ENCODE data around the gene MSI2.

Gene MSI2

DNA sequence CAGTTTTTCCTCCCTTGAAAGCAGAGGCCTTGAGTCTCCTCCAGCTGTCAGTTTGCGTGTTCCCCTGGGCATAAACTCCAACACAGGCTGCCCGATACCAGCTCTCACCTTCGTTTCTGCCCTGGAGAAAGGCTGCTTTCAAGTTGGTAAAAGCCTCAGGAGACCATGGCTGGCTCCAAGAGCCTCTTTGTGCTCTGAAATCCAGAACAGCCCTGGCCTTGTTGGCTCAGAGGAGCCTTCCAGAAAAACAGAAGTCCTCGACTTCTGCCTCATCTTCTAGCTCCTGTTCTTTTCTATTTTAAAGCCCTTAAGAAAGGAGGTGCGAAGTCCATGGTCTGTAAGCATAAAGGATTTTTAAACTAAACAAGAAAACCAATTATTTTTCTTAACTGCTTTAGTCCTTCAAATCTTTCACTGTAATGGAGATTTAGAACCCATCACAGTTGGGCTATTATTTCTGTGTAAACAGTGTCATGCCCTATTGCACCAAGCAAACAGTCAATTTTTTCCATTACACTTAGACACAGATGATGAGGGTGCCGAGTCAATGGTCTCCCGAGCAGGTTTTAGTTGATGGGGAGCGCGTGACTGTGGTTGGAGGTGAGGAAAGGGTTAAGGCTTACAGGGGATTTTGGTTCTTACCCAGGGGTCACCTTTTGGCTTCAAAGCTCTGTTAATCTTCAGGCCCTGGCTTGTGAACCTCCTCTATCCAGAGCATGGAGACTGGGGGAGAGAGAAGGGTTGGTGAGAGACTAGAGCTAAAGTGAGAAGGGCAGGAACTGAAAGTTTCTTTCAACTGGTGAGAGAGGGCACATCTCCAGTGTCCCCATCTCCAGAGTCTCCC is 212.8 kb downstream of the MSI2 start:
- FAIRE-seq, result peak; percentile 66

DNA sequence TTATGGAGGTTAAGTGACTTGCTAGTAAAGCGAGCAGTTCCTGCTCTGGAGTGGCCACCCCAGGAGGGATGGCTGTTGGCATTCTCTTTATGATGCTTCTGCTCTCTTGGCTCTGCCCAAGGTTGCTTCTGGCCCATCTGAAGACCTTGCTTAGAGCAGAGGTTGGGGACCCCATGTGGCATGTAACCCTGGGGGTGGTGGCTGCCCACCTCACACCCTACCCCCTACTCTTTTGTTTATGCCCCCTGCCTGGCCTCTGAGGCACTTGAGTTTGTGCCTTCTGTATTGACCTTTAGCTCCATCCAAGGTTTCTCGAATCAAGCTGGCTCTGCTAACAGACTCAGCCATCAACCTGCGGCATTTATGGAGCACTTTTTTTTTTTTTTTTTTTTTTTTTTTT is 214.6 kb downstream of the MSI2 start:
- no peak for FAIRE-seq

DNA sequence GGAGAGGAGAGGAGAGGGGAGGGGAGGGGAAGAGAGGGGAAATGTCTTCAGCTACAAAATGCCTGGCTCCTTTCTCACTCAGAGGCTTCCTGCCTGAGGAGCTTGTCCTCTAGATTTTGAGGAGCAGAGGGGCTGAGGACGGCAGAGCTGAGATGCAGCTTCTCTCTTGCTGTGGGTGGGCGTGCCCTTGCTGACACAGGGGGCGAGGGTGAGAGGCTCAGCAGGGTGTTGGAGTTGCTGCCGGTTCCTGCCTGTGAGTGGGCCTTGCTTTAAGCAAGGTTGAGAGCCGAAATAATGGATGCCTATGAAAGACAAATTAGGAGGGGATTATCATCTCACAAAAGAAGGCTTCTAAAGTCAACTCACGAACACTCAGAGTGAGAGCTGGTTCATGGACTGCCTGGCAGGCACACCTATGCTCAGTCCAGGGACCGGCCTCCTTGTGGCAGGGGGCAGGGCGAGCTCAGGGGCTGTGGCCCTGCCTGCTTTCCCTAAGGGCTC is 215.6 kb downstream of the MSI2 start:
- FAIRE-seq, result no peak

DNA sequence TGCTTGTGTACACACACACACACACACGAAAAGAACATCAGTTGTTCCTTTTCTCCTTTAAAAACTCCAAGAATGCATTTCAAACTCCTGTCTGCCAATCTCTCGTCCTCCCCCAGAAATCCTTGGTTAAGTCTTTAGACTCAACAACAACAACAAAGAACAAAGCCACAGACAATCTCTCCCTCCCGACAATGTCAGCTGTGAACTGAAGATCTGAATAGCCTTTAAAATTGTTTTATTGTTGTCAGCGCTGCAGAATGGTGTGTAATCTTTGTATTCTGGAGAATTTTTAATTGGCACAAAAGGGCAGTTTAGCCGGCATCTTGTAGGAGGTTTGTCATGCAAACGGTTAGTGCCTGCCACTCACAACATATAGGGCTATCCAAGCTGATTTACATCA is 219.5 kb downstream of the MSI2 start:
- no peak for FAIRE-seq

DNA sequence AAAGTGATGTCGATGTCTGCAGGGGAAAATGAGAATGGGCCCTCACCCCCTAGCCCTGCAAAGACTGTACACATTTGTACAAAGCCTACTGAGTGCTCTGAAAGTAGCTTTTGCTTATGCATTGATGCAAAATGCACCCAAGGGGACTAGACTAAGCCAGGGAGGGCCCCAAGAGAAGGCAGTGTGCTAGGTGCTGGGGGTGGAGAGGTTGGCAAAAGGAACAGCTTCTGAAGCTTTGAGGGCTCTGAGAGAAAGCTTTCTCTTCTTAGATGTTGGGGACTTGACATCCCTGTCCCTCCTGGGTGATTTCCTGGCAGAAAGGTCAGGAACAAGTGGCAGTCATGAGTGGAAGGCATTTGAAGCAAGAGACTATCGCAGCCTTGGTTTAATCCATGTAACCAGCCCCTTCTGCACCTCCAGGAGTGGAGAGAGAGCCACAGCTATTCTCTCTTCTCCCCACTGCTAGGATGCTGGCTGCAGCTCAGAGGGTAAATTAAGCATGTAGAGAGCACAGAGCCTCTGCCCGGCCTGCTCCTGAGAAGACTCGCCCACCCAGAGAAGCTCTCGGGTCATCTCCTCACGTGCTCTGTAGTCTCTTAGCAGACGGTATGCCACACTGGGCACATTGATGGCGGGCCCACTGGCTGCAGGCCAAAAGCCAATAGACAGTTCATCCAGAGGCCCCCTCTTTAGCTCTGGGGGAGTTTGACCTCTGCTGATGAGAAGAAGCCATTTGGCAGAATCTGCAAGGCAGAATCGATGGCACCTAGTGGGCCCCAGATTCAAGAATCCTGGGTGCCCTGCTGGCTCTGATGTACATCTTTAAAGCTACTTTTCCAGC is 221.4 kb downstream of the MSI2 start:
- no peak for FAIRE-seq

DNA sequence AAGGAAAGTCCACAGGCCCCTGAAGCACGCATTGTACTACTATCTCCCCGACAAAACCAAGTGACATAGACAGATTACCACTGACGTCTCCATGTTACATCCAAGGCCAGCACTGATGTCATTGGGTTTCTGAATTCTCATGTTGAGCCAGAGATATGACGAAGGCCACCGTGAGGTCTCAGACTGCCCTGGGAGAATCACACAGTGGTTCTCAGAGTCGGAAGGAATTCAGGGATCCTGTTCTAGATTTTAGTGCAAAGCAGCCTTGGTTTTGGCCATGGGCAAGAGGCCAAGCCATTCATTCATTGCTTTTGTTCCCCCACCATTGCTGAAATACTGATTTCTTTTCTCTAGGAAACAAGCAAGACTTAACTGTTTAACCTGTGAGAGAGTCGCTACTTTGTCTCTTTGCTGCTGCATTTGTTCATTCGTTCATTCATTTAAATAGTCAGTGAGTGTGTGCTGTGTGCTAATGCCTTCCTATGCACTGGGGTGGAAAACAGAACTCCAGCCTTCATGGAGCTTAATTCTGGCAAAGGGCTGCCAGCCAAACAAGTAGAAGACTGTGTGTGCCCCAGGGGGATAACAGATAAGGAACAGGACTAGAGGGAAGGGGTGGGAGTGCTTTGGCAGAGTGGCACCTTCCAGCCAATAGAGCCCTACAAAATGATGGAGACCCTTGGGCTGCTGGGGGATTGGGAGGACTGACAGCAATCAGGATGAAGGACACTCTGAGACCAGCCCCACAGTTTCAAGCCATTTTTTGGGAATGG is 222.3 kb downstream of the MSI2 start:
- no peak for FAIRE-seq

DNA sequence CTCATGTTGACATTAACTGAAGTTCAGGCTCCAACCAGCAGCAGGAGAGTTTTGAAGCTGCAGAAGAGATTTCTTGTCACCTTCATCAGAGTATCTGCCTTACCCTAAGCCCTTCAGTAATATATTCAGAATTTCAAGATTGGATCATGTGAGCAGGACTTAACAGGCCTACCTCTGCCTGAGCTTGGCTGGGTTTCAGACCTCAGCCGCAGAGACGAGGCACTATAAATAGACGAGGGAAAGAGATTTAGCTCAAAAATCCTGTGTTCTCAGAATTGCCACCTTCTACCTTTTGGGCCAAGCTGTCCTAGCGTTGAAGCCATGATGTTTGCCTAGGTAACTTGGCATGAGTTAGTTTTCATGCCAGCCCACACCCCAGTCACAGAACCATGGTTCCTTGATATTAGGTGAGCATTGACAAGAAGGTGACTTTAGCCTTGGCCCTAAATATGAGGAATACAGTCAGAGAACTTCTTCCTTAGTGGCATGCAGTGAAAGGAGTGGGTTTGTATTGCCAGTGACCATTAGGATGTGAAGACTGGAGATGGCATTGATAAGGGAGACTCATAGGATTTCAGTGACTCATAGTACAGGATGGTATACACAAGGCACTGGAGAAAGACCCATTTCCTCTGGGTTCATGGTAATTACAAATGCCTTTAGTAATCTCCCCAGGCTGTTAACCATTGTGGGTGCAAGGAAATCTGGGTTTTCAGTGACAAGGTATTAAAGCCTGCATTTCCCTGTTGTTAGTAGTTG is 224.3 kb downstream of the MSI2 start:
- no peak for FAIRE-seq

DNA sequence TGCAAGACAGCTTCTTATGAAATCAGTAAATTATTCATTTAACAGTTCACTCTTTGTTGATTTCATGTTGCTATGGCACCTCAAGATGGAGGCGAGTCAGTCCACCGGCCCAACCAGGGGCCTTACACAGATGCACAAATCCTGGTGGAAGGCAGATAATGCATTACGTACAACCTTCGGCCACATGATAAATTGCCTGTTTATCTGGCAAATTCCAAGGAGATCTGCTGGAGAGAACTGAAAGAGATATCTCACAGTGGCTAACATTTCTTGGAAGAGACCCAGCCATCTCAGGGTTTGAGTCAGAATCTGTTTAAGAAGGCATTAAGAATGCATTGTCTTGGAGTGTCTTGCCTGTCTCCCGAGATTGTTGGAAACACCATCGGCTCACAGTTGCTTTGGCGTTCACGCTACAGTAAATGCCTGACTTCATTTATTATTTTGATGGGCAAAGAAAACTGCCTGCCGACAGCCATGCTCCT is 225.6 kb downstream of the MSI2 start:
- no peak for FAIRE-seq

DNA sequence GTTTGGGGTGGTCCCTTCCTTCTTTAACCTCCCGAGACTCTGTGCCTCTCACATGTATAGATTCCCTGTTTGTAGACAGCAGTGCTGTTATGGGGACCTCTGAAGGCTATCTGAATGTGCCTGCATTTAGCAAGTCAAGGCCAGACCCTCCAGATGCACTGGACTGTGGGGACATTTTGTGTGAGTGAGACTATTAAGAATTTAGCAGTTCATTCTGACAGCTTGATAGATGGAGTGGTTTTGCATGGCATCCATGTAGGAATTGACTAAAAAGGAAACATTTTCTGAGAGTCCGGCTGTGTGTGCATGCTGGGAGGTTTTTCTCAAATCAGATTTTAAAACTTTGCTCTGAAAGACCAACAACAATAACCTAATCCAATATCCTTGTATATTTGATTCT is 226.3 kb downstream of the MSI2 start:
- no peak for FAIRE-seq

DNA sequence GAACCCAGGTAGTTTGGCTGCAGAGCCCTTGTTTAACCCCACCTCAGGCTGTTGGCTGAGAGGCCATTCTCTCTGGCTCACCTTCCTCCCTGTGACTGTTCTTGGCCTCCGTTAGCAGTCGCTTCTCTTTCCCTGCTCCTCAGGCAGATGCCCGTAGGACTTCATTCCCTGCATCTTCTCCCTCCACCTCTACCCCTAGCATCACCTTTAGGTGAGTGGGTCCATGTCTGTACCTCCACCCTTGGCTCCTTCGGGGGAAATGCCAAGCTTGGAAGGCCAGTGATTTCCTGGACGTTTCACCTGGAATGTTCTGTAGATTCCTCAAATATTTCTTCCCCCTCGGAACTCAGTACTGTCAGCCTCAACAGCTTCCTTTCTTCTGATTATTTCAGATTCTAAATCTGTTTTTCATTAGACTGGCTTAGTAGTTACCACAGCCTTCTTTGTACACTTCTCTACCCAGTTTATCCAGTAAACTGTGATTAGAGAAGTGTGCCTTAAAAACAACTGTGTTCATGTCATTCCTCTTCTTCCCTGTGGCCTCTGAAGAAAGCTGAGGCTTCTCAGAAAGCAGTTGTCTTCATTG is 227.9 kb downstream of the MSI2 start:
- FAIRE-seq, result no peak

DNA sequence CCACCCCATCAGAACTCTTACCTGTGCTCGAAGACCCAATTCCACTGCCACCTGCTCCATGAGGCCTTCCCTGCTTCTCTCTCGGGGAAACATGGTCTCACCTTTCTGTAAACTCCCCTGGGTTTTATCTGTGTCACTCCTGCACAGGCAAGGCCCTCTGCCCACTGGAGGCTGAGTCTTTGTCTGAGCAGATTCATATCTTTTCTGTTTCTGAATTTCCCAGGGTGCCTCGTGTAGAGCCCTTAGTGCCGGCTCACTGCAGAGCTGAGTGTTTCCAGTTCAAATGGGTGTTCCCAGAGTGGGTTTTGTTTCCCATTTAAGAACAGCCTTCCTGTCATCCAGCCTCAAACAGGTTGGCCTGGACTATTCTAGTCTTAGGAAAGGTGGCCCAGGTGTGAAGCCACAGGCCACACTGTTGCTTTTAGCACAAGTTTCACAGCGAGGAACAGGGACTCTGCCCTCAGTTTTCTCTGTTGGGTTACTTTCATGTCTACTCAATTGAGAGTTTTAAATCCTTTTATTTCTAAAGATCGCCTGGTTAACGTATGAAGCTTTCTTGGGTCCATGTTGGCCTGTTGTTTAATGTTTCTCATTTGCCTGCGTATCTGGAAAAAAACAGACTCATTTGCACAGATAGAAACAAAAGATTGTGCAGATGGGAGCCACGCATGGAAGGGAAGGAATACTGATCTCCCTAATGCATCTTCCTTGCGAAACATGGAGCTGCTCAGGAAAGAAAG is 228.7 kb downstream of the MSI2 start:
- FAIRE-seq, result no peak

DNA sequence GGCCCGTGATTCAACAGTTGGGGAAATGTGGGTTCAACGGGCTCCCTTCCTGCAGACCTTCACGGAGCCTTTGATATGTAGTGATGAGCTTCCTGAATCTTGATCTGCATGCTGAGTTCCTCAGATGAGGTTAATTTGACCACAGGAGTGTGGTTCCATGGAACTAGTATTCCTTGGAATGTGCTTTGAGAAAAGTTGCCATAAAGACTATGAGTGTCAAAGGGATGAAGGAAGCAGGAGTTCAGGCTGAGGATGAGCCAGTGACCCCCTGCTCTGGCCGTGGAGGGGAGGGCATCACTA is 229.2 kb downstream of the MSI2 start:
- no peak for FAIRE-seq

DNA sequence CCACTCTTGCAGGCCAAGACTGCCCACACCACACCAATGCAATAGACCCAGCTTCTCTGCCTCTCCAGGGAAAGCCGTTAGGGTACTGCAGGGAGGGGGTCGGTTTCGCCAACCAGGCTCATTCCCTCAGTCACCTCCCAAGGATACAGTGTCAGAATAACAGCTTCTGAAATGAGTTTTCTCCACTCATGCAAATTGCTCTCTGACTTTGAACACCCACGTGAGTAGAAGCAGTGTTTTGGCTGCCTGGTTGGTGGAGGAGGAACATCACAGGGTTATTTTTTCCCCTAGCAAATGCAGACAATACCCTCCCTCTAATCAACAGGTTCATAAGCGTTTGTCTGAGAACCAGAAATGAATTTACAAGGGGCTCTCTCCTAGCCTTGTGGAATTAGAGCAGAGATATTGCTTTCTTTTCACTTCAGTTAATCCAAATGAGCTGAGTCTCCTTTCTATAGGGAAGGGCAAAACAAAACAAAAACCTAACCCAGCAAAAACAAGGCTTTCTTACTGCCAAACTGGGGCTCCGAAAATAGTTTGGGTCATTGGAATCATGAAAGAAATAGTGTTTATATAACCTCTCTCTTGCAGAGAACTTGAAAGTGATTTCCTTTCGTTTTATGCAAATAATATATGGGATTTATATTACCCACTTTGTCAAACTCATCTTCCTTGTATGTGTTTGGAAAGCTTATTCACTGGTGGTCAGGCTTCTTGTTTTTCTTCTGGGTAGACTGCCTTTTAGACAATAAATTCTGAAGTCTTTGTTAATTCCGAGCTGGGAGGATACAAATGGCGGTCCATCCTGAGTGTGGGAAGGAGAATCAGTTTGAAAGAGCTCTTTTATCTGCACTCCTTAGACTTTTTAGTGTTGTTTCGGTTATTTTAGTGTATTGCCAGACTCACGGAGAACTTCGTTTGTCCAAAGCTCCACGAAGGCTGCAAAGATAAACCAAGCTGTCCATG is 229.9 kb downstream of the MSI2 start:
- no peak for FAIRE-seq

DNA sequence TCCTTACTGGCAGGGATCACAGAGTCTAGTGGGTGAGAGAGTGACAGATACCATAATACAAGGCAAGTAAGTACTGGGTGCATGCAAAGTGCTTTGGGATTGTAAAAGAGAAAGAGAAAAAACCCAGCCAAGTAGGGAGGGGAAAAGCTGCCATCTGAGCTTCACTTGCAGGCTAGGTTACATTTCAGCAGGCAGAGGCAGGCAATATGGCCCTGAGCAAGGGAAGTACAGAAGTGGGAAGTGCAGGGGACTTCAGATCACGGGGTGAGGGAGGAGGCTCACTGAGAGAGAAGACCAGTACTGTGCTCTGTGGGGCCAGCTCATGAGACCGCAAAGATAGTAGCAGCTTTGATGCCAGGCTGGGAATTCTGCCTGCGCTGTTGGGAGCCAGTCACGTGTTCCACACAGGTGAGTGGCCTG is 230.6 kb downstream of the MSI2 start:
- no peak for FAIRE-seq

DNA sequence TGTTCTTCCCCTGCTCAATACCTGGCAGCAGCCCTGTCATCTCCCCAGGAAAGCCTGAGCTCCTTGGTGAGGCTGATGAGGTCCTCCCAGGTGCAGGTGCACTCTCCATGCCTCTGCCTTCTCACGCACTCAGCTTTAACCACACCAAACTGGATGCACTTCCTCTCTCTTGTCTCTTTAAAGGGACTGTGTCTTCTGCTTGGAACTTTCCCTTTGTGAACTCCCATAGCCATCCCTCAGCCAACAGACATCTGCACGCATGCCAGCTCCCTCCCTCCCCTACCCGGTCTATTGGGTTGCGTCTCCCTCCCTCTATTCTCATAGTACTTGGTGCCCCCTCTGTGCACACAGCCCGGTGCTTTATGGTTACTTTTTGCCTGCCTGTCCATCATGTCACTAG is 231.2 kb downstream of the MSI2 start:
- no peak for FAIRE-seq

DNA sequence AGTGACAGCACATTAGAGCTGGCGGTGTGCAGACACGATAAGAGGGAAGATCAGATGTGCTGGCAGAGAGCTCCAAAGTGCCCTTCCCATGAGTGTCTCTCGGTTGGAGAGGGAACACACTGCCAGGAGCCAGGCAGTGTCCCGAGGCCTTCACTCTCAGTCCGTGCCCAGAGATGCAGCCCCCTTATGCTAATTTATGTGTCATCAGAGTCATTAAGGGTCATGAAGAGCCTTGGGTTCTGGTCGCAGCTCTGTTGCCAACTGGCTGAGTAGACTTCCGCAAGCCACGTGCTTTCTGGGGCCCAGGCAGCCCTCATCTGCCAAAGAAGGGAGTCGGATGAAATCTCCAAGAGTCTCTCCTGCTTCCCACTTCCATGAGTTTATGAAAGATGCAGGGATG is 232.5 kb downstream of the MSI2 start:
- FAIRE-seq, result no peak

DNA sequence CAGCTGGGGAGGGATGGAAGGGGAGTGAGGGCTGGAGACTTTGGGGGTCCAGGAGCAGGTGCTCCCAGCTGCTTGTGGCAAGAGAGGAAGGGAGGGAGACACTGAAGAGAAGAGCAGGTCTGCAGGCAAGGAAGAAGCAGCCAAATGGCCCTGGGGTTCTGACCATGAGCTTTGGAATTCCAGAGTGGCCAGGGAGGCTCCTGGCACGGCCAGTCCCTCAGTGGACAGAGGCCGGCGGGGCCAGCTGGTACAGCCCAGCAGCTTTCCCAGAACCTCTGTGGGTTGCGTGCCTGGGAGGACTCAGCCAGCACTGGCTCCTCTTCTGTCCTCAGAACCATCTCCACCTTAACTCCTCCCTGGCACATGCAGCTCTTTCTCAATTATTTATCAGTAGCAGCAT is 233.0 kb downstream of the MSI2 start:
- FAIRE-seq, result no peak

DNA sequence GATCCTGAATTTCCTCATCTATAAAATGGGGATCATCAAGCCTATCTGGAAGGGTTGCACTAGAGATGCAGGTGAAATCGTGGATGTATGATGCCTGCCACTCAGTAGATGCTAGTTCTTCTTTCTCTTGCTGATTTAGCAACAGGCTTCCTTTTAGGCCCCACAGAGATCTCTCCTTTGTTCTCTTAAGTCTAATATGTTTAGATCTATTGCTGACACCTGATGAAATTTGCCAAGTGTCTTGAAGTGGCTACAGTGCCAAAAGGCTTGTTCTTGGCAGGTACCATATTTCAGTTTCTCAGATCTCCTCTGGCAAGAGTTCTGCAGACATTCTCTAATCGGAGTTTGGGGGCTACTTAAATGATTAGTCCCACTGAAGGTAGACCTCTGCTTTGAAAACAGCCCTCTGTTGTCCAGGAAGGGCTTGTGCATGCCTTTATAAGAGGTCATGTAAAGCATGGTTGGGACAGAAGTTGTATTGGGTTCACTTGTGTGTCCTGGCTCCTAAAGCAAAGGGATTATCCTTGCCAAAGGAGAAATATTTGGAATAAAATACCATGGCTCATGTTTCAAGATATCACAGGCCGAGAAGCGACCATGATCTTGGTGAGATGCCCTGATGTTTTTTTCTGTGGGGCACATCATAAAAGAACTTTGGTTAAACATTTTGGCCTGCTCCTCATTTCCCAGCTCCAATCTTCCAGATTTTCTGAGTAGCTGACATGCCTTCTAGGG is 234.0 kb downstream of the MSI2 start:
- no peak for FAIRE-seq

DNA sequence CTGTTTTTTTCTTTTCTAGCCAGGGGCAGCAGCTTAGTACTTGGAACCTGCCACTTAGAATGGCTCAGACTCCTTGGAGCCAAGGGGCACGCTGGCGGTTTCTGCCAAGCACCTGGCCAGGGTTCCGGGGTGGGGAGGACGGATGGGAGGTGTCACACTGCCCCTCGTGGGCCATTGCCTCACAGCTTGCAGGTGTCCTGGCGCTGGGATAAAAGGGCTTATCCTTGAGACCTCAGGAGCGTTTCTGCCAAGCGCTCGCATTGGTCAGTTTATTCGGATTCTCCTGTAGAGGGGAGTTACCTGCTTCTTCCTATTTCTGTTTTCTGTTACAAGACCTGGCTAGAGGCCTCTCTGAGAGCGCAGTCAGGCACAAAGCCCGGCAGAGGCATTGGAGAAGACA is 234.6 kb downstream of the MSI2 start:
- no peak for FAIRE-seq

Measured in islet of Langerhans (tissue), 1 donor.